Neuron (in vitro differentiated cells): ENCODE results near the gene PRKN.
A peak's percentile ranks its signal among the peaks of the same experiment; 100 is the strongest.

ENCODE experiments used
- H2AFZ ChIP-seq: one replicate; pipeline ENCODE4 v1.6.1; 2013; ENCODE audit warnings: low read depth, mild to moderate bottlenecking, inconsistent platforms, low read length, moderate library complexity
- H3K27me3 ChIP-seq: one replicate; pipeline ENCODE4 v1.6.1; 2013; ENCODE audit warnings: low read length; ENCODE audit not compliant: insufficient read depth
- H3K36me3 ChIP-seq: one replicate; pipeline ENCODE4 v1.6.1; 2013; ENCODE audit warnings: low read length; ENCODE audit not compliant: insufficient read depth
- H3K4me1 ChIP-seq: one replicate; pipeline ENCODE4 v1.6.1; 2013; ENCODE audit warnings: low read length; ENCODE audit not compliant: insufficient read depth
- H3K4me3 ChIP-seq: 2 replicates; pipeline ENCODE4 v1.5.1; 2013; ENCODE audit warnings: mild to moderate bottlenecking, low read length, moderate library complexity
- H3K9me3 ChIP-seq: one replicate; pipeline ENCODE4 v1.6.1; 2013; ENCODE audit warnings: low read length

Gene PRKN

DNA sequence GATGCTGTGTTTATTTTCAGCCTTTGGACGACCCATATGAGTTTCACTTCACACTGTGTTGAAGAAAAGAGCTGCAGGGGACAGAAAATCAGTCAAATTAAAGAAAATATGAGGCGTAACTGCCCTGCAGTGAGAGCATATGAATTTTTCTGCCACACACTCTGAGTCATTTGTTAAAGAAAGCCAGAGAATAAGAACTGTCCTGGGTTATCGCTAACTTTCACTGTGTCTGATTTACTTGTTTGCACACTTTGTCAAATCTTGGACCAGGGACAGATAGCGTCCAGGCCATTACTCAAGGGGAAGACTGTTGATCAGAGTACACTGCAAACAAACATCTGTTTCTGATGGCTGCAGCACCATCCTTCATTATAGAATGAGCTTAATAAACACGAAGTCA lies 1326.9 kb downstream of the PRKN start:
- Histone ChIP-seq H3K27me3 (no peaks in the 10 kb centered on the region), H3K4me1 (peaks cover 6% of the 10 kb centered on the region), H2AFZ (no peak overlapping the region), H3K4me3 (no peak overlapping the region), H3K9me3 (peaks cover 4% of the 10 kb centered on the region), H3K36me3 (no peaks in the 10 kb centered on the region)

DNA sequence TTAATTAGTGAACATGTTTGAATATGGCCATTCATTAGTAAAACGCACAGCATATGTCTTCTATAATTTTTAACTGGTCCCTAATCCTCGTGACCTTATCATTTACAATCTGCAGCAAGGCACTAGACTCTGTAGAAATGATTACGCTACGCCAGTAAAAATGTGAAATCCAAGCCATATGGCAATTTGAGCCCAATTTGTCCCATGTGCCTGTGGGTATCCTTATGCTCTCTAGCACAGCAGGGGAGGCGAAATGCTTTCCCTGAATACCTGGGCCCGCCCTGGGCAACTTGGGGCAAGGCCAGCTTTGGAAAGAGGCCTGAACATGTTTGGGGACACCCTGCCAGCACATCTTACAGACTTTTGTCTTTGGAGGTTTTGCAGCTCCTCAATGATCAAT lies 1331.0 kb downstream of the PRKN start:
- Histone ChIP-seq H2AFZ (no peak overlapping the region), H3K27me3 (no peaks in the 10 kb centered on the region)

GRCh38 chr6:161395716-161396231 lies 1331.8 kb downstream of the PRKN start:
- Histone ChIP-seq H2AFZ (no peak overlapping the region), H3K4me3 (no peak overlapping the region)

More for the DNA sequence above, 1331.0 kb downstream of the PRKN start:
- Histone ChIP-seq H3K9me3 (peaks cover 2% of the 10 kb centered on the region), H3K4me1 (peaks cover 15% of the 10 kb centered on the region), H3K4me3 (no peak overlapping the region), H3K36me3 (no peaks in the 10 kb centered on the region)

DNA sequence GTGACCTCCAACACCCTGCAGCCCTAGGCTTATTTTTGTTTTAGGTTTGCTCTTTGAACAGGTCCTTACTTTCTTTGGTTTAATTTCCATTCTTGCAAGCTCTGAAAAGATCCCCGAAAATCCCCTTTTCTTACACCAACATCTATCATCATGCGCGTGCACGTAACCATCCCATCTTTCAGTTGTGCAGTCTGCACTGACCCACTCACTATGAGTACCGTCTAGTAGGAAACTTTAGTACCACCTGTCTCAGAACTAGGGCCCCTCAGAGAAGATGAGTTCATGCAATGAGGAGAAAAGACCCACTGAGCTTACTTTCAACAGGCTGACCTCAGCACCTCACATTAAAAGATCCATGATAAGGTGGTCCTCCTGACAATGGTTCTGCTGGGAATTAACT lies 1333.1 kb downstream of the PRKN start:
- Histone ChIP-seq H3K4me1 (peaks cover 23% of the 10 kb centered on the region), H2AFZ (peak overlapping the region; percentile 71), H3K27me3 (no peaks in the 10 kb centered on the region), H3K36me3 (no peaks in the 10 kb centered on the region), H3K9me3 (peaks cover 2% of the 10 kb centered on the region), H3K4me3 (no peak overlapping the region)

More at GRCh38 chr6:161395716-161396231, 1331.8 kb downstream of the PRKN start:
- Histone ChIP-seq H3K9me3 (peaks cover 2% of the 10 kb centered on the region), H3K4me1 (peaks cover 15% of the 10 kb centered on the region), H3K27me3 (no peaks in the 10 kb centered on the region), H3K36me3 (no peaks in the 10 kb centered on the region)

DNA sequence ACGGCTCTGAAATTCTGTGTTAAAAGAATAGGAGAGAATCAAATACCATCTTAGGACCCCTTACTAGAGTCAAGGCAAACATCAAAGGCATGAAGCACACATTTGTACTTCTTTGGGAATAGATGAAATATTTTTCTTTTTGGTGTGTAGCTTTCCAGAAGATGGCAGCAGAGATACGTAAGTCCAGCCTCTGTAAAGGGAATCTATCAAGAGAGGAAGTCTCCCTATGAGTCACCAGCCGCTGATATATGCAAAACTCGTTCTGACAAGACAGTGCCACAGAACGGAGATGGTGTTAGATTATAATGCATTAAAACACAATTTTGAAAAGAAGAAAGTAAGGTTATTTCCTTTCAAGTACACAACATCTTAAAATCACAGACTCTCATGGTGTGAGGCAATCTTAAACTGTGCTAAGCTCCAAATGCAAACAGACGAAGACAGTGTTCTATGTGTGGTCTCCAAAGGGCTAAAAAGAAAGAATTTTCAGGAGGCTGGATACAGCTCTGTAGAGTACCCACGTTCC lies 1333.7 kb downstream of the PRKN start:
- Histone ChIP-seq H3K9me3 (no peaks in the 10 kb centered on the region), H3K4me3 (peak overlapping the region; percentile 26), H3K4me1 (peaks cover 26% of the 10 kb centered on the region), H3K27me3 (no peaks in the 10 kb centered on the region), H3K36me3 (no peaks in the 10 kb centered on the region), H2AFZ (peak overlapping the region; percentile 71)

- peaks cover 26% of the 10 kb centered on the region for H3K4me1 ChIP-seq
- peaks cover 3% of the 10 kb centered on the region for H3K9me3 ChIP-seq
- no peaks in the 10 kb centered on the region for H3K36me3 ChIP-seq
- no peaks in the 10 kb centered on the region for H3K27me3 ChIP-seq
- H2AFZ ChIP-seq = peak overlapping the region; percentile 71
- no peak overlapping the region for H3K4me3 ChIP-seq
These were observed 1334.3 kb downstream of the PRKN start for GRCh38 chr6:161393292-161393691.

DNA sequence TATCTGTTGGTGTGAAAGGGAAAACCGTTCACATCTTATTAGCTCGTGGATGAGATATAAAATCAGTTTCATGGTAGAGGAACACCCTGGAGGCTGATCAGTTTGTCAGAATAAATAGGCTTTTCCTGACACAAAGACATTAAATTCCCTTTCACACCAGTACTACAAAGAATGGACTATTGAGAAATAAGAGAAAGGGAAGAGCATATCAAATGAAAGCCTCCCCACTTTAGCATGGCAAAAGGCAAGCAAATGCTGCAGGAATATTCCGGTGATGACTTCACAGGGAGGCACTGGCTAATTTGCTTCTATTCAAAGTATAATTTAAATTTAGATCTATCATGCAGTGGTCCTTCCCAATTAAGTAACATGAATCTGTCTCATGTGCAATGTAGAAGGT lies 1337.8 kb downstream of the PRKN start:
- peak overlapping the region; percentile 68 for H2AFZ ChIP-seq
- H3K4me3 ChIP-seq = no peak overlapping the region
- no peaks in the 10 kb centered on the region for H3K27me3 ChIP-seq
- peaks cover 22% of the 10 kb centered on the region for H3K4me1 ChIP-seq
- H3K9me3 ChIP-seq = peaks cover 3% of the 10 kb centered on the region
- H3K36me3 ChIP-seq = no peaks in the 10 kb centered on the region

DNA sequence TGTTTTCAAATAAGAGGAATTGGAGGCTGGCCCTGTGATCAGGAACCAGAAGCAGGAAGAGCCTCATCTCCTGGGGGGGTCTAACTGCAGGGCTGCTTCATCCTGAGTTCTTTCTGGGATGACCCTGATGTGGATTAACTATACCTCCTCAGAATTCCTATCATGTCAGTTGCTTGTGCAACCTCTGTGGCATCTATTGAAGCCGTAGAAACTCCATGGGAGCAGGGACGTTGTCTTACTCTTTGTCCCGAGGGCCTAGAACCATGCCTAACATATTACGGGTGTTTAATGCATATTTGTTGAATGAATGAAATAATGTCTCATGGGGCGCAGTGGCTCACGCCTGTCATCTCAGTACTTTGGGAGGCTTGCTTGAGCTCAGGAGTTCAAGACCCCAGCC lies 1343.6 kb downstream of the PRKN start:
- Histone ChIP-seq H3K9me3 (peaks cover 3% of the 10 kb centered on the region), H3K27me3 (no peaks in the 10 kb centered on the region), H3K4me3 (no peak overlapping the region), H3K4me1 (peaks cover 14% of the 10 kb centered on the region), H3K36me3 (no peaks in the 10 kb centered on the region), H2AFZ (no peak overlapping the region)

- H3K9me3 ChIP-seq = no peaks in the 10 kb centered on the region
- H3K27me3 ChIP-seq = no peaks in the 10 kb centered on the region
- H2AFZ ChIP-seq = no peak overlapping the region
These were observed 1347.6 kb downstream of the PRKN start for GRCh38 chr6:161379834-161380582.

DNA sequence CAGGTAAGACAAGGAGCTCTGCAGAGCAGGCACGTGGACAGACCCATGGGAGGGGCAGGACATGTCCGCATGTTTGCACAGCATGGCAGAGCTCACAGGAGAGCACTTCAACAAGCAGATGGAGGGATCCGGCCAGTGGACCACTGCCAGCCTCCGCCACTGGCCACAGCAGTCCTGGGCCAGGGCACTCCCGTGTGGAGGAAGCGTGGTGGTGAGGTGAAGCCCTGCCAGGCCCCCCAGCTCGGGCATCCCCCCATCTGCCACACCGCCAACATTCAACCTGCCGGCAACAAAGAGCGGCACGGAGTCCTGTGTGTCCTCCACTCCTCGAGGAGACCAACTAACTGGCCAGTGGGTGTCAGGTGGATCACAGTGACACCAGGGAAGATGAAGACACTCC lies 1349.5 kb downstream of the PRKN start:
- H3K9me3 ChIP-seq = no peaks in the 10 kb centered on the region
- no peaks in the 10 kb centered on the region for H3K27me3 ChIP-seq
- H2AFZ ChIP-seq = no peak overlapping the region
- H3K36me3 ChIP-seq = no peaks in the 10 kb centered on the region
- no peak overlapping the region for H3K4me3 ChIP-seq
- peaks cover 8% of the 10 kb centered on the region for H3K4me1 ChIP-seq

More at GRCh38 chr6:161379834-161380582, 1347.6 kb downstream of the PRKN start:
- H3K36me3 ChIP-seq = no peaks in the 10 kb centered on the region
- H3K4me3 ChIP-seq = no peak overlapping the region
- peaks cover 14% of the 10 kb centered on the region for H3K4me1 ChIP-seq

DNA sequence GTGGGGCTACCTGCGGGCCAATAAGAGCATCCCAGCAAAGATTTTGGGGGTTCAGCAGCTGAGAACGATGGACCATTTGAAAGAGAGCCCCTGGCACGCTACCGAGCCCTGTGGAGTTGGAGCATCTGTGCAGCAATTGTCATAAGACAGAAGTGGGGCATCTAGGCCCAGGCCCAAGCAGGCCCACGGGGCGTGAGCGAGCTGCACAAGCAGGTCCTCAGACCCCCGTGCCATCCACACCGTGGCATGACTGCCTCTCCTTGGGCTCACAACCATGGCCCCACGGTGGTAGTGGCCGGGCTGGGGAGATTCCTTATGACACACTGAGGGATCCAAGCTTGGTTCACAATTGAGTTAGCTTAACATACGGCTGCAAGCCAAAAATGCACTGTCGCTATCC lies 1350.5 kb downstream of the PRKN start:
- Histone ChIP-seq H2AFZ (no peak overlapping the region), H3K9me3 (no peaks in the 10 kb centered on the region), H3K4me3 (no peak overlapping the region), H3K36me3 (no peaks in the 10 kb centered on the region), H3K4me1 (no peaks in the 10 kb centered on the region), H3K27me3 (no peaks in the 10 kb centered on the region)

GRCh38 chr6:161376367-161376766 lies 1351.2 kb downstream of the PRKN start:
- no peaks in the 10 kb centered on the region for H3K9me3 ChIP-seq

DNA sequence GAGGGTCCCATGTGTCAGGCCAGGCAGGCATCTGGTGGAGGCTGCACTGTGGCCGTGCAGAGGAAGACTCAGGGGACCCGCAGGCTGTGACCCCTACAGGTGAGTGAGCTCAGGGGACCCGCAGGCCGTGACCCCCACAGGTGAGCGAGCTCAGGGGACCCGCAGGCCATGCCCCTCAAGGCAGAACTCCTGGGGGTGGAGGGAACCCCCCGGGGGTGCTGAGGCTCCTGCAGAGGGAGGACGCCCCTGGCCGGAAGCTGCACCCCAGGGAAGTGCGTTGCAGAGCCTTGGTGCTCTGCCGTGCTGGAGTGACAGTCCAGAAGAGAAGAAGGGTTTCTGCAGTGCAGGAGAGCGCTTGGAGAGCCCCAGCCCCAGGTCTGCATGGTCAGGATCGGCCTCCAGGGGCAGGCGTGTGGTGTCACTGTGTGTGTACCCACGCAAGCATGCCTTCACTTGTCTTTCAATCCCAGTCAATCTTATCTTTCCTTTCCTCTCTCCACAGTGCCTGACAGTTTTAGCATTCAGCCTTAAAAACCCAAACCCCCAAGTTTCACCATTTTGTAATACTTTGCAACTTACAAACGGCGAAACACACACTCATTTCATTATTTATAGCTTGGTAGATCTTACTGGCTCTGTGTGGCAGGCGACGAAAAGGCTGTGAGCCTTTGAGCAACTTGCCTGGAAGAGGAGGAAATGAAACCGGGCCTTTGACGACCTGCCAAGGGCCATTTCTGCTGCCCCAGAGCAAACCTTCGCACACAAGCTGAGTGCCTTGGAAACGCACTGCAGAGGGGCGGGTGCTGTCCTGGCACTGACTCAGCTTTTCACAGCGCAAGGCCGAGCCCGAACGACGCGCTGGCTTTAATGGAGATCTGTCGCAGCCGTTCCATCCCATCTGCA lies 1352.3 kb downstream of the PRKN start:
- Histone ChIP-seq H3K36me3 (no peaks in the 10 kb centered on the region), H3K9me3 (no peaks in the 10 kb centered on the region), H3K4me3 (no peak overlapping the region), H3K4me1 (no peaks in the 10 kb centered on the region), H3K27me3 (no peaks in the 10 kb centered on the region), H2AFZ (no peak overlapping the region)

More at GRCh38 chr6:161376367-161376766, 1351.2 kb downstream of the PRKN start:
- Histone ChIP-seq H3K4me1 (no peaks in the 10 kb centered on the region), H3K27me3 (no peaks in the 10 kb centered on the region), H3K4me3 (no peak overlapping the region), H2AFZ (no peak overlapping the region), H3K36me3 (no peaks in the 10 kb centered on the region)
